KMS-11 (cell line): ENCODE results near the gene FALEC.

ENCODE experiments used
- H2AFZ ChIP-seq: fragments of 200-600 bp; sonication (generic); 2 replicates; pipeline ENCODE4 v1.6.1; 2016; ENCODE audit warnings: antibody characterized with exemption, mixed run types, low read depth
- H3K27ac ChIP-seq: fragments of 200-600 bp; sonication (generic); 2 replicates; pipeline ENCODE4 v1.6.1; 2016; ENCODE audit warnings: mild to moderate bottlenecking, mixed run types
- H3K27me3 ChIP-seq: fragments of 200-600 bp; sonication (generic); 2 replicates; pipeline ENCODE4 v1.6.1; 2017; ENCODE audit warnings: mild to moderate bottlenecking, low read depth, mixed run types, moderate library complexity; ENCODE audit not compliant: insufficient read depth
- H3K36me3 ChIP-seq: fragments of 200-600 bp; sonication (generic); 2 replicates; pipeline ENCODE4 v1.6.1; 2017; ENCODE audit warnings: mild to moderate bottlenecking, mixed run types; ENCODE audit not compliant: insufficient read depth
- H3K4me1 ChIP-seq: fragments of 200-600 bp; sonication (generic); 2 replicates; pipeline ENCODE4 v1.6.1; 2016; ENCODE audit warnings: mild to moderate bottlenecking, low read depth, mixed run types; ENCODE audit not compliant: poor library complexity, severe bottlenecking
- H3K4me2 ChIP-seq: fragments of 200-600 bp; sonication (generic); 2 replicates; pipeline ENCODE4 v1.7.0; 2016; ENCODE audit warnings: mild to moderate bottlenecking, mixed run types
- H3K4me3 ChIP-seq: fragments of 200-600 bp; sonication (generic); IDR thresholded peaks from 2 replicates; pipeline ENCODE4 v1.6.1; 2017; ENCODE audit warnings: low read depth, low read length, mixed read lengths; ENCODE audit not compliant: insufficient read depth
- H3K79me2 ChIP-seq: fragments of 200-600 bp; sonication (generic); 2 replicates; pipeline ENCODE4 v1.6.1; 2016; ENCODE audit warnings: low read depth, mixed run types; ENCODE audit not compliant: insufficient read depth
- H3K9ac ChIP-seq: fragments of 200-600 bp; sonication (generic); 2 replicates; pipeline ENCODE4 v1.6.1; 2016; ENCODE audit warnings: mild to moderate bottlenecking, mixed run types
- H4K20me1 ChIP-seq: fragments of 200-600 bp; sonication (generic); 2 replicates; pipeline ENCODE4 v1.6.1; 2016; ENCODE audit warnings: mild to moderate bottlenecking, mixed run types; ENCODE audit not compliant: insufficient read depth
- TF ChIP-seq, protein P1 (sequence below): fragments of 200-600 bp; sonication (generic); conservative IDR thresholded peaks from 2 replicates; pipeline ENCODE4 v1.6.1; 2017; ENCODE audit warnings: low read depth, mild to moderate bottlenecking, antibody characterized with exemption, low read length, moderate library complexity, mixed read lengths

The FALEC gene

DNA sequence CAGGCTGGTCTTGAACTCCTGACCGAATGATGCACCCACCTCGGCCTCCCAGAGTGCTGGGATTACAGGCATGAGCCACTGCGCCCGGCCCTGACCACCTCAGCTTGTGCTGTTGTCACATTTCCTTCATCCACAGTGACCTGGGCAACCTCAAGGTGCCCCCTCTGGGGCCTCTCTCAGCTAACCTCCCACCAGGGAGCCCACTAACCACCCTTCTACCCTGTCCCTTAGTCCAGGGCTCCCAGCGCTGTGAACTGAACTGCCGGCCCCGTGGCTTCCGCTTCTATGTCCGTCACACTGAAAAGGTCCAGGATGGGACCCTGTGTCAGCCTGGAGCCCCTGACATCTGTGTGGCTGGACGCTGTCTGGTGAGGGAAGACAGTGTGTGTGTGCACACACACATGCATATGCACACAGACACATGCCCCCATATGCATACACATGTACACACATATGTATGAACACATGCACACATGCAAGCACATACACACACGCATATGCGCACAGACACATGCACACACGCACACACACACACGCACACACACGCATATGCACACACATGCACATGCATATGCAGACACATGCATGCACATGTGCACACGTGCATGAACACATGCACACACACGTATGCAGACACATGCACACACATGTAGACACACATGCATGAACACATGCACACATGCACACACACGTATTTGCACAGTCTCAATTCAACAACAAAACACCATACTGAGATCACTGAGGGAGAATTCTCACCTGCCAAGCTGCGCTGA is 39.8 kb downstream of the FALEC start:
- no peaks in the 10 kb centered on the region for H3K36me3 ChIP-seq
- H3K4me1 ChIP-seq: peaks cover 9% of the 10 kb centered on the region
- H3K4me2 ChIP-seq: no peak overlapping the region
- H4K20me1 ChIP-seq: no peaks in the 10 kb centered on the region
- H3K27me3 ChIP-seq: peaks cover 17% of the 10 kb centered on the region; the same call in 1 of the 2 replicates
- H2AFZ ChIP-seq: no peak overlapping the region
- TF ChIP-seq, protein P1, sequence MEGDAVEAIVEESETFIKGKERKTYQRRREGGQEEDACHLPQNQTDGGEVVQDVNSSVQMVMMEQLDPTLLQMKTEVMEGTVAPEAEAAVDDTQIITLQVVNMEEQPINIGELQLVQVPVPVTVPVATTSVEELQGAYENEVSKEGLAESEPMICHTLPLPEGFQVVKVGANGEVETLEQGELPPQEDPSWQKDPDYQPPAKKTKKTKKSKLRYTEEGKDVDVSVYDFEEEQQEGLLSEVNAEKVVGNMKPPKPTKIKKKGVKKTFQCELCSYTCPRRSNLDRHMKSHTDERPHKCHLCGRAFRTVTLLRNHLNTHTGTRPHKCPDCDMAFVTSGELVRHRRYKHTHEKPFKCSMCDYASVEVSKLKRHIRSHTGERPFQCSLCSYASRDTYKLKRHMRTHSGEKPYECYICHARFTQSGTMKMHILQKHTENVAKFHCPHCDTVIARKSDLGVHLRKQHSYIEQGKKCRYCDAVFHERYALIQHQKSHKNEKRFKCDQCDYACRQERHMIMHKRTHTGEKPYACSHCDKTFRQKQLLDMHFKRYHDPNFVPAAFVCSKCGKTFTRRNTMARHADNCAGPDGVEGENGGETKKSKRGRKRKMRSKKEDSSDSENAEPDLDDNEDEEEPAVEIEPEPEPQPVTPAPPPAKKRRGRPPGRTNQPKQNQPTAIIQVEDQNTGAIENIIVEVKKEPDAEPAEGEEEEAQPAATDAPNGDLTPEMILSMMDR: no peak
- H3K27ac ChIP-seq: no peak overlapping the region
- no peaks in the 10 kb centered on the region for H3K79me2 ChIP-seq
- H3K4me3 ChIP-seq: no peak overlapping the region
- H3K9ac ChIP-seq: no peak overlapping the region

DNA sequence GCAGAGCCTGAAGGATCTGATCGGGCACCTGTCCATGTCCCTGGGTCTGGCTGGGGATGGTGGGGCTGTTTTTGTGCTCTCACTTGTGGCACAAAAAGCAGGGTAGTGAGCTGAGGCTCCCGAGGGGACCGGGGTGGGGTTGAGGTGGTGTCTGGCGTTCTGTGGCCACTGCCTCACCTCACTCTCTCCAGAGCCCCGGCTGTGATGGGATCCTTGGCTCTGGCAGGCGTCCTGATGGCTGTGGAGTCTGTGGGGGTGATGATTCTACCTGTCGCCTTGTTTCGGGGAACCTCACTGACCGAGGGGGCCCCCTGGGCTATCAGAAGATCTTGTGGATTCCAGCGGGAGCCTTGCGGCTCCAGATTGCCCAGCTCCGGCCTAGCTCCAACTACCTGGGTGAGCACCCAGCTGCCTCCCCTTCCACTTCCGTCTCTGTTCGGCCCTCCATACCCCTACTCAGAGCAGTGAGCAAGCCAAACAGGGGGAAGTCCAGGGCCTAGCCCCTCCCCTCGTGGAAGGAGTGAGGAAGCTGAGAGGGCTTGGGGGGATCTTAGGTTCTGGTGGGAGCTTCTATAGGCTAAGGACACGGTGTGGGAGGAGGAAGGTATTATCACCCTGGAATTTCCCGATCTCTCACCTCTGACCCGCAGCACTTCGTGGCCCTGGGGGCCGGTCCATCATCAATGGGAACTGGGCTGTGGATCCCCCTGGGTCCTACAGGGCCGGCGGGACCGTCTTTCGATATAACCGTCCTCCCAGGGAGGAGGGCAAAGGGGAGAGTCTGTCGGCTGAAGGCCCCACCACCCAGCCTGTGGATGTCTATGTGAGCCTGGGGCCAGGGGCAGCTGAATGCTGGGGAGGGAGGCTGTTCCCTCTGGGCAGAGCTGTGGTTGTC is 40.7 kb downstream of the FALEC start:
- TF ChIP-seq, protein P1: no peak
- no peak overlapping the region for H2AFZ ChIP-seq
- no peak overlapping the region for H3K9ac ChIP-seq

DNA sequence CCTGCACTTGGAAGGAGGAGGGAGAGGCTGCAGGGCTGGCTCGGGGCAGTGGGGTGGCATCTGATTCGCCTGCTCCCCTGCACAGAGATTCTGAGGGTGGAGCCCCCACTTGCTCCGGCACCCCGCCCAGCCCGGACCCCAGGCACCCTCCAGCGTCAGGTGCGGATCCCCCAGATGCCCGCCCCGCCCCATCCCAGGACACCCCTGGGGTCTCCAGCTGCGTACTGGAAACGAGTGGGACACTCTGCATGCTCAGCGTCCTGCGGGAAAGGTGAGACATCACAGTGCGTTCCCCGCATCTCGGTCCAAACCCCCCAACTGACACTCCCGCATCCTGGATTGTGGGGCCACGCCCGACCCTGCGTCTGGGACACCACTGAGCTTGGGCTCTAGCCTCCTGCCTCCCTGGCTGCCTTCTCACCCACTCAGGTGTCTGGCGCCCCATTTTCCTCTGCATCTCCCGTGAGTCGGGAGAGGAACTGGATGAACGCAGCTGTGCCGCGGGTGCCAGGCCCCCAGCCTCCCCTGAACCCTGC is 41.6 kb downstream of the FALEC start:
- Histone ChIP-seq H3K36me3 (no peaks in the 10 kb centered on the region), H3K79me2 (0 out of 2 replicates have a peak, but pooled peaks cover 7% of the 10 kb centered on the region), H3K9ac (no peak overlapping the region), H3K27me3 (no peaks in the 10 kb centered on the region; the same call in 1 of the 2 replicates), H2AFZ (no peak overlapping the region), H3K27ac (no peak overlapping the region), H4K20me1 (no peaks in the 10 kb centered on the region), H3K4me3 (no peak overlapping the region), H3K4me2 (no peak overlapping the region), H3K4me1 (peaks cover 14% of the 10 kb centered on the region)
- TF ChIP-seq, protein P1: no peak

More for the DNA sequence above, 40.7 kb downstream of the FALEC start:
- peaks cover 9% of the 10 kb centered on the region; the same call in 1 of the 2 replicates for H3K27me3 ChIP-seq
- no peak overlapping the region for H3K4me2 ChIP-seq
- no peaks in the 10 kb centered on the region for H3K36me3 ChIP-seq
- peaks cover 14% of the 10 kb centered on the region for H3K4me1 ChIP-seq
- H4K20me1 ChIP-seq: no peaks in the 10 kb centered on the region
- no peak overlapping the region for H3K4me3 ChIP-seq
- no peak overlapping the region for H3K27ac ChIP-seq
- H3K79me2 ChIP-seq: 0 out of 2 replicates have a peak, but pooled peaks cover 1% of the 10 kb centered on the region

DNA sequence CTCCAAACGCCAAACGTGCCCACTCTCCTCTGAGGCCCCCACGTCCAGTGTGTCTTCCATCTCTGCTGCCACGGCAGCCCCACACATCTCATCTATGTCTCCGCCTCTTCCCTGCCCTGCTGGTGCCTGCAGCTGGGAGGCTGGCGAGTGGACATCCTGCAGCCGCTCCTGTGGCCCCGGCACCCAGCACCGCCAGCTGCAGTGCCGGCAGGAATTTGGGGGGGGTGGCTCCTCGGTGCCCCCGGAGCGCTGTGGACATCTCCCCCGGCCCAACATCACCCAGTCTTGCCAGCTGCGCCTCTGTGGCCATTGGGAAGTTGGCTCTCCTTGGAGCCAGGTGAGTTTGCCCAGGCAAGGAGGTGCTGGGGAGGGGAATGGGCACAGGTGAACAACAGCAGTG is 42.3 kb downstream of the FALEC start:
- Histone ChIP-seq H3K4me3 (no peak overlapping the region), H3K27me3 (no peaks in the 10 kb centered on the region), H3K27ac (no peak overlapping the region), H3K4me1 (peaks cover 19% of the 10 kb centered on the region), H2AFZ (no peak overlapping the region), H4K20me1 (no peaks in the 10 kb centered on the region), H3K4me2 (no peak overlapping the region), H3K36me3 (no peaks in the 10 kb centered on the region), H3K9ac (no peak overlapping the region), H3K79me2 (0 out of 2 replicates have a peak, but pooled peaks cover 7% of the 10 kb centered on the region)
- TF ChIP-seq, protein P1: no peak
